ENCODE measurements around the gene CLEC20A.

CLEC20A gene

GRCh38 chr1:178467837-178468236 lies 28.9 kb downstream of the CLEC20A start:
- no peak for DNase-seq

GRCh38 chr1:178465011-178465410 lies 31.8 kb downstream of the CLEC20A start:
- no peak for DNase-seq

GRCh38 chr1:178464566-178464965 lies 32.2 kb downstream of the CLEC20A start:
- DNase-seq, result no peak

- no peak for DNase-seq
Measured at GRCh38 chr1:178464141-178464540, 32.6 kb downstream of the CLEC20A start.

- DNase-seq, result no peak
Measured at GRCh38 chr1:178461701-178462100, 35.1 kb downstream of the CLEC20A start.

- DNase-seq, result no peak
Measured at GRCh38 chr1:178461104-178461503, 35.7 kb downstream of the CLEC20A start.

- DNase-seq, result no peak
Measured at GRCh38 chr1:178458203-178458602, 38.6 kb downstream of the CLEC20A start.

- no peak for DNase-seq
Measured at GRCh38 chr1:178457651-178458050, 39.1 kb downstream of the CLEC20A start.

- no peak for DNase-seq
Measured at GRCh38 chr1:178456472-178456871, 40.3 kb downstream of the CLEC20A start.

- no peak for DNase-seq
Measured at GRCh38 chr1:178452013-178452412, 44.8 kb downstream of the CLEC20A start.

- DNase-seq, result no peak
Measured at GRCh38 chr1:178451529-178451928, 45.2 kb downstream of the CLEC20A start.

GRCh38 chr1:178450871-178451270 lies 45.9 kb downstream of the CLEC20A start:
- DNase-seq, result no peak

GRCh38 chr1:178442925-178443324 lies 53.8 kb downstream of the CLEC20A start:
- DNase-seq, result no peak

GRCh38 chr1:178438432-178438831 lies 58.3 kb downstream of the CLEC20A start:
- DNase-seq, result no peak

- no peak for DNase-seq
Measured at GRCh38 chr1:178436899-178437298, 59.9 kb downstream of the CLEC20A start.

- no peak for DNase-seq
Measured at GRCh38 chr1:178434899-178435435, 61.8 kb downstream of the CLEC20A start.

GRCh38 chr1:178434360-178434759 lies 62.4 kb downstream of the CLEC20A start:
- DNase-seq, result no peak

Measured in NCI-H2227 treated with DMSO at 0.1 percent for 48 hours (cell line).